CD4-positive, alpha-beta T cell treated with Interleukin-1 beta for 1 hour (primary cell): ENCODE results near the gene FGL2.
"Not testable (repeated sequence)": the region's sequence is repeated elsewhere in the genome, so short reads cannot be mapped to it uniquely, and the experiment has no call there.

Source experiments
- DNase-seq, 2 donors: peaks; one replicate each; pipeline ENCODE4 v3.0.0-alpha.2; 2020 to 2022

FGL2 gene

GRCh38 chr7:77199013-77199966 lies at the start of gene FGL2:
Gene FGL2, minus strand, starts transcription at chr7:77199819. Its CDS starts 26 bp downstream, at chr7:77199793.
- DNase-seq: peak; percentile 41 to 45

DNA sequence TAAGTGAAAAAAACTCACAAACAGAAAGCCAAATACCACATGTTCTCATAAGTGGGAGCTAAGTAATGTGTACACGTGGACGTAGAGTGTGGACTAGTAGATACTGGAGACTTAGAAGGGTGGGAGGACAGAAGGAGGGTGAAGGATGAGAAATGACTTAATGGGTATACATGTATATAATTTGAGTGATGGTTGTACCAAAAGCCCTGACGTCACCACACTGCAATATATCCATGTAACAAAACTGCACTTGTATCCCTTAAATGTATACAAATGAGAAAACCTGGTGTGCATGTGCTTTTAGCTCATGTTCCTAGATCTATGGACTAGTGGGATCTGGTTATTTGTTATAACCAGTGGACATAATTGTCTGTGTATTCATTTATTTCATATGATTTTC lies 48.5 kb upstream of the FGL2 start:
- no peak for DNase-seq

GRCh38 chr7:77247206-77247850 lies 47.7 kb upstream of the FGL2 start:
- DNase-seq: peak; percentile 82 to 86

GRCh38 chr7:77246026-77246640 lies 46.5 kb upstream of the FGL2 start:
- DNase-seq: no peak

- DNase-seq: no peak
These were observed 45.6 kb upstream of the FGL2 start for GRCh38 chr7:77245015-77245755.

GRCh38 chr7:77244222-77244934 lies 44.8 kb upstream of the FGL2 start:
- no peak for DNase-seq

- DNase-seq: no peak
These were observed 42.9 kb upstream of the FGL2 start for GRCh38 chr7:77242554-77242953.

DNA sequence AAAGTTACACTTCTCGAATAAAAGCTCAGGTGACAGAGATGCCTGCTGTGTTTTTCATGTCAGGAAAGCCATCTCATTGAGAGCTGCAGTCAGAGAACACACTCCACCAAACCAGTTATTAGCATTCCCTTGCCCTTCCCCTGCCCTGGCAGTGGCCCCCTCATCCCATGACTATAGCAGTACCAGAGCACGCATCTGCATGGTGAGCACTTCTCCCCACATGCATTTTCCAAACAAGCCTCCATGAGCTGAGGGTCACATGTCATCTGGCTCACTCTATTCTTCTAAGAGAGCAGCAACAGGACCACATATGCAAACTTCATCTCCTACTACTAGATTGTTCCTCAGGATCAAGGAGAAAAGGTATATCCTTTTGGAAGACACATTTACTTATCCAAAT lies 42.4 kb upstream of the FGL2 start:
- DNase-seq: no peak

GRCh38 chr7:77239471-77239870 lies 39.9 kb upstream of the FGL2 start:
- DNase-seq: no peak

DNA sequence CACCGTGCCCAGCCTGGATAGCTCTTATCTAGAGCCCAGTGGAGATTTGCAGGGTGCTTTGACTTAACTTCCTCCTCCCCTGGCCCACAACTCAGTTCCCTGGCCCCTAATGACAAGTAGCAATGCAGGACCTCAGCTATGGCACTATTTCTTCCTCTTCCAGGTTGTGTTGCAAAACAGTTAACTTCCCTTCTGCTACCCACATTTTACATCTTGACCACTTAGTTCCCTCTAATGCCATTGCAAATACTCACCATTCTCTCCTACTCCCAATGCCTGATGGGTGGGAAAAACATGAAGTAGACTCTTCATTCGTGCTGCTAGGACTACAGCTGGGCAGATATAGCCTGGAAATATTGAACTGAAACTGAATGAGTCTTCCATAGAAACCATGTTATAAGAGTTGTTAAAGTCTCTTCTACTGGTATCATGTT lies 39.1 kb upstream of the FGL2 start:
- peak; percentile 17 to 50 for DNase-seq

GRCh38 chr7:77235276-77235675 lies 35.7 kb upstream of the FGL2 start:
- no peak for DNase-seq

DNA sequence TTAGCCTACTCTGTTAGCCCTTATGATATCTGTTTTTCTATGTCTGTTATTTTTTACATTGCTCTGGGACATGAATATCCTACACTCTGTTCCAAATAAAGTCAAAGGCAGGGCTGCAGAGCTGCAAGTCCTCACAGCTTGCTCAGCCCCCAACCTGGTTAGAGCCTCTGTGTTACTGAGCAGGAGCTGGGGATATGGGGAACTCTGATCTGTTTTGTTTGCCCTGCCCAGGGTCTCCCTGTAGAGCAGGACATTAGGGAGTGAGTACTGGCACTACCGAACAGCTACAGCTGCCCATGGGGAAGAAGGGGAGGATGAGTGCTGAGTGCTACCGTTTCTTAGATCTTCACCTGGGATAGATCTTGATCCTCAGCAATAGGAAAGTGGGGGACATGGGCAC lies 32.8 kb upstream of the FGL2 start:
- no peak for DNase-seq

GRCh38 chr7:77228795-77229194 lies 29.2 kb upstream of the FGL2 start:
- not testable (repeated sequence) for DNase-seq

- DNase-seq: no peak
These were observed 26.8 kb upstream of the FGL2 start for GRCh38 chr7:77226357-77226839.

- no peak for DNase-seq
These were observed 23.6 kb upstream of the FGL2 start for GRCh38 chr7:77223261-77223660.

DNA sequence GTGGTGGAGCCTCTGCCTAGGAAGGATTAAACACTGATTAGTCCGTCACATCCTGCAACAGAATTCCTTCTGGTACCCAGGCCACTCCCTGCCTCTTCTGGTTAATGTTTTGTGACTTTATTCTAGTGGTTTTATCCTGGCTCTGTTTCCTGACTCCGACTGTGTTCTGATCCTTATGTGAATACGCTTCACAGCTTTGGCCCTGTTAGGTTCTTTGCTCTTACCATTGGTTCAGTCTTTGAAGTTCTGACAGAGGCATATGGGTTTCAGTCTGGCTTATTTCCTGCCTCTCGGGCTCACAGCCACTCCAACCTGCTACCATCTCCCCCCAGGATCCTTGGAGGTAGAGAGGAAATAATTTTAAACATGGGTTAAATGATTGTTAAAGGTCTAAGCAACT lies 23.2 kb upstream of the FGL2 start:
- no peak for DNase-seq

DNA sequence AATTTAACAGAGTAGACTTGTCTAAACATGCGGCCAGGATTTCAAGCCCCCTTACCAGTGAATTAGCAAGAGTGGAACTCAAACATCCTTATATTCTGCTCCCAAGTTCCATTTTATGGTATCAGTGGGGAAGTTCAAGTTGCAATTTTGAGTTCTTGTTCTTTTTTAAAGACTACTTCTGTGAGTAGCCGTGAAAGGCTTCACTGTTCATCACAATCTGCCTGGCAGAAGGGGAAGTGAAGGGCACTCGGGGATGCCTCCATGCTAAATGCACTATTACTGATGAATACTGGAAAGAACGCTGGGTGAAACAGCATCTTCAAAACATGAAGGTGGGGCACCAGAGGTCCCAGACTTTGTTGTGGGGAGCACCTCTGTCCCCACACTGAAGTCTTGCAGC lies 22.4 kb upstream of the FGL2 start:
- DNase-seq: no peak

GRCh38 chr7:77219701-77220331 lies 20.2 kb upstream of the FGL2 start:
- not testable (repeated sequence) for DNase-seq

DNA sequence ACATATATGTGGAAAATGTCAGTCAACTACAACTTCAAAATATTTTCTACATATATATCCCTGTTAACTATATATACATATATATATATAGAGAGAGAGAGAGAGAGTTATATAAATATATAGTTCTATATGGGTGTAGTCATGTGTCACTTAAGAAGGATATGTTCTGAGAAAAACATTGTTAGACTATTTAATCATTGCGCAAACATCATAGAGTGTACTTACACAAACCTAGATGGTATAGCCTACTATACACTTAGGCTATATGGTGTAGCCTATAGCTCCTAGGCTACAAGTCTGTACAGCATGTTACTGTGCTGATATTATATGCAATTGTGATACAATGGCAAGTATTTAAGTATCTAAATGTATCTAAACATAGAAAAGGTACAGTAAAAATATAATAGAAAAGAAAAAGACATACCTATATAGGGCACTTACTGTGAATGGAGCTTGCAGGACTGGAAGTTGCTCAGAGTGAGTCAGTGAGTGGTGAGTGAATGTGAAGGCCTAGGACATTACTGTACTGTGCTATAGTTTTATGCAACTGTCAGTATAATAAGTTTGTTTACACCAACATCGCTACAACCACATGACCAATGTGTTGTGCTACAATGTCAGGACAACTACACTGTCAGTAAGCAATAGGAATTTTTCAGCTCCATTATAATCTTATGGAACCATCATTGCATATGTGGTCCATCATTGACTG lies 18.0 kb upstream of the FGL2 start:
- DNase-seq: no peak

- DNase-seq: no peak
These were observed 16.7 kb upstream of the FGL2 start for GRCh38 chr7:77216181-77216845.
